ENCODE data around the gene BBLN.

BBLN gene

DNA sequence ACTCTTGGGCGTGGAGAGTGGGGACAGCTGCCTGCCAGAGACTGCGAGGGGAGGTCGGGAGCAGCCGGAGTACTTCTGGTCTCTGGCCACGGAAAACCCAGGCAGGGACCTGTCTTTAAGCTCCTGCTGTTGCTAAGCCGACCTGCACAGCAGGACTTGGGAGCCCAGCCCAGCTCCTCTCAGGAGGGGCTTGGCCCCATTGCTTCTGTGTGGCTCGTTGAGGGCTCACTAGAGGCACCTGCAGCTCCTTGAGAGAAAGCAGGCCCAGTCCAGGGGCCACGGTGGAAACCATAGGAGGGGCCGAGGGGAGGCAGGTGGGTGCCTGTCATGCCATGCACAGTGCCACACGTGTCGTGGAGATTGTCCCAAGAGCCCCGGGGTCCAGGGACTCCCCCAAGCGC lies 14.1 kb upstream of the BBLN start:
- no peak for DNase-seq

DNA sequence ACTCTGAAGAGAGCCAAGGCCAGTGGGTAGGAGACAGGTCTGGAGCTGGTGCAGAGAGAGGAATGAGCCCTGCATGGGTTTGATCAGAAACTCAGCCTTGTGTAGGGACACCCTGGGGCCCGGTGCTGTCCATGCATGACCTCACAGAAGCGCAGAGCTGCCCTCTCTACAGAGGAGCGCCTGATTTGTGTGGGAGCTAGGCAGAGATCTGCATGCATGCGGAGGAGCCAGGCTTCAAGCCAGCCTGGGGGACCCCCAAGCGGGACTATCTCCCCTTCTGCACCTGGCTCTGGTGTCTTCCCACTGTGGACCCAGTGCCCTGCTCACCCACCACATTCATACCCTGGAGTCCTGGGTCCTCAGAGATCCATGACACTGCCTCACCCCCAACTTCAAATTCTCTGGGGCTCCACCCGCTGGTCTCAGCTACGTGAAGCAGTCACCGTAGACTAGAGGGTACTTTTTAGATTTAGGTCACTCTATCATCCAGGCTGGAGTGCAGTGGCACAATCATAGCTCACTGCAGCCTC lies 13.4 kb upstream of the BBLN start:
- no peak for DNase-seq

DNA sequence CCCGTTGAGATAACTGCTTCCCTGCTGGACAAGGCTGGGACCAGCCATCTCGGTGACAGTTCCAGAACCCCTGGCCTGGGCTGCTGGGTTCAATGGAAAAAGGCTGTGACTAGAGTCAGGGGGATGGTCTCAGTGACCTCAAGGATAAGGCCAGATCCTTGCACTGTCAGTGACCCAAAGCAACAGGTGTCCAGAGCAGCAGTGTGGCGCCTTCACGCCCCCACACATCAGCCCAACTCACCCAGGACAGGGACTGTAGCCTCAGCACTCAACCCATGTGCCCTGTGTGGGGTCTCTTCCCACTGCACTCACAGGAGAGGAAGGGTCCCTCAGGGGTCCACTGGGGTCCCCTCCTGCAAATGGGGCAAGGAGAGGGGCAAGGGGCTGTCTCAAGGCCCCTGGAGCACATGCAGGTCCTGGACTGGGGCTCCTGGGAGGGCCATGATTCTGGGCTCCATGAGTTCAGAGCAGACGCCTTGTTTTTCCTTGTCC lies 11.5 kb upstream of the BBLN start:
- DNase-seq: no peak

DNA sequence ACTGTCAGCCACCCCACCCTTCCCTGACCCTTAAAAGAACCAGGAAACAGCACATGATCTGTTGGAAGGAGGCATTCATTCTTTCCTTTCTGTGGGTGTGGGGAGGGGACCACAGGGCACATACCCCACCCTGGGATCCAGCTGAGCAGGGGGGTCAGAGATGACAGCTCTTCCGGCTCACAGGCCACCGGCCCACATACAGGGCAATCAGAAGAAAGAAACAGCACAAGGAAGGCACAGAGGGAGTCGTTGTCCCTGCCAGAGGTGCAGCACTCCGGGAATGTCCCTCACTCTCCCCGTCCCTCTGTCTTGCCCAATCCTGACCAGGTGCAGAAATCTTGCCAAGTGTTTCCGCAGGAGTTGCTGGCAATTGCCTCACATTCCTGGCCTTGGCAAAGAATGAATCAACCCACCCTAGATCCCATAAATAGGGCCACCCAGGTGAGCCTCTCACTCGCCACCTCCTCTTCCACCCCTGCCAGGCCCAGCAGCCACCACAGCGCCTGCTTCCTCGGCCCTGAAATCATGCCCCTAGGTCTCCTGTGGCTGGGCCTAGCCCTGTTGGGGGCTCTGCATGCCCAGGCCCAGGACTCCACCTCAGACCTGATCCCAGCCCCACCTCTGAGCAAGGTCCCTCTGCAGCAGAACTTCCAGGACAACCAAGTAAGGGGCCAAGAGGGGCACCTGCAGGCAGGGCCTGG lies 10.9 kb upstream of the BBLN start, which contains the start of gene LCN2:
TSS of gene LCN2 (plus strand) at position 453 of the 701 bp plus-strand sequence. CDS start at position 526, 73 bp downstream.
- DNase-seq: no peak

DNA sequence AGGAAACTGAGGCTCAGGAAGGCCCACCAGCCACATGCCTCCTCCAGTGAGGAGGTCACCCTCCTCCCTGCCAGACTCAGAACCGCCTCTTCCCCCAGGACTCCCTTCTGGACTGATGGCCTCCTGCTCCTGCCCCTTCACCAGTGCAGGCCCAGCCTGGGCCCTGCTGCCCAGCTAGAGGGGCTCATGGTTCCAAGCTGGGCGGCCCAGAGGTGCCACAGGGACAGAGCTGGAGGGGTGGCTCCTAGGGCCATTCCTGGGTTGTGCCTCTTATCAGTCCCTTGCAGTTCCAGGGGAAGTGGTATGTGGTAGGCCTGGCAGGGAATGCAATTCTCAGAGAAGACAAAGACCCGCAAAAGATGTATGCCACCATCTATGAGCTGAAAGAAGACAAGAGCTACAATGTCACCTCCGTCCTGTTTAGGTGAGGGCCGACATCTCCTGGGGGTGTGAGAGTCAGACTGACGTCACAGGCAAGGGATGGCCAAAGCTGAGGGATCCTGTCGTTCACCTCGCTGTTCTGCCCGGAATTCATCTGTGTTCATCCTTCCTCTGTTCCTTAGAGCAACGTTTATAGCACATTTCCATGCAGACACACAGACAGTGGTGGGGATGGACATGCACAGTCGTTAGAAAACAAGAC lies 10.0 kb upstream of the BBLN start:
- DNase-seq: no peak

DNA sequence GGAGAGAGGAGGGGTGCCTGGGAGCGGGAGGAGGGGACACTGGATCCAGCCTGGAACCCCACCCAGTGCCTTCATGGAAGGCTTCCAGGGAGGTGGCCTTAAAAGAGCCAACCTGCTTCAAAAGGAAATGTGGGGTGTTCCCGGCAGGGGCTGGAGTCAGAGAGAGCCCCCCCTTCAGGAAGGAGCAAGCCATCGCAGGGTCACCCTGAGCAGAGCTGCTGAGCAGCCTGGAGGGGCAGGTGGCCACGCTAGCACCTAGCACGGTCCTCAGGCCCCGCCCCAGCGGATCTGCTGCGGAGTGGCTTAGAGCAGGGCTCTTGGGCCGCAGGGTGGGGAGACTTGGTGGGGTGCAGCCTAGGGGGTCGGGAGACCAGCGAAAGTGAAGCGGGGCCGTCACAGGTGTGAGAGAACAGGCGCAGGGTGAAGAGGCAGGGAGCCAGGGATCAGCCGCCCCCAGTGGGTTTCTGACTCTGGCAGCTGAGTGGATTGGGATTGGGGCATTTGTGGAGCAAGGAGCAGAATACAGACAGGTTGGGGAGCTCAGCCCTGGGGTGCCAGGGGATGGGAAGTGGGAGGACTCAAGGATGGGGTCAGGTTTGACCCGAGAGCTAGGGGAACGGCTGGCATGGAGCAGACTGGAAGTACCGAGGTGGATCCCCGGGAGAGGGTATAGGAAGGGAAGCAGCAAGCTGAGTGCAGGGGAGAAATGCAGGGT lies 9.3 kb upstream of the BBLN start:
- no peak for DNase-seq

DNA sequence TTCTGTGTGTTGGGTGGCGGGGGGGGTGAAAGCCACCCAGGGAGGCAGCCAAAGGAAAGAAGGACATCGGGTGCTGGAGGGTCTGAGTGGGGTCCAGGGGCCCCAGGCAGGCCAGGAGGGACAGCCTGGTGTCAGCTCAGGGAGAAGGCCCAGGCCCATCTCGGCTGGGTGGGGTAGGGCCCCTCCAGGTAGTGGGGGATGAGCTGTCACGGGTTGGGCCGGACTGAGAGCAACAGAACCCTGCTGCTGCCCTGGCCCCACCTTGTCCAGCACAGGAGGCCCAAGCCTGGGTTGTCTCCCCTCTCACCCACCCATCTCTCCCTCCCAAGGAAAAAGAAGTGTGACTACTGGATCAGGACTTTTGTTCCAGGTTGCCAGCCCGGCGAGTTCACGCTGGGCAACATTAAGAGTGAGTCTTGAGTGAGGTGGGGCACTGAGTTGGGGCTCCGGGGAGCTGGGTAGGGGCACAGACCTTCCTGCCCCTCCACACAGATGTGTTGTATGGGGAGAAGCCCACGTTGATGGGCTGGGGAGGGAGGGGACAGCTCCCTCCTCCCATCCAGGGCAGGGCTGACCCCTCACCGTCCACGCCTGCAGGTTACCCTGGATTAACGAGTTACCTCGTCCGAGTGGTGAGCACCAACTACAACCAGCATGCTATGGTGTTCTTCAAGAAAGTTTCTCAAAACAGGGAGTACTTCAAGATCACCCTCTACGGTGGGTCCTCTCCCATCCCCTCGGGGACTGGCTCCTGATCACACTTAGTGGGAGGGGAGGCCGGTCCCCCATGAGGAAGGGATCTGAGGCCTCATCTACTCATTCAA lies 8.5 kb upstream of the BBLN start:
- no peak for DNase-seq

DNA sequence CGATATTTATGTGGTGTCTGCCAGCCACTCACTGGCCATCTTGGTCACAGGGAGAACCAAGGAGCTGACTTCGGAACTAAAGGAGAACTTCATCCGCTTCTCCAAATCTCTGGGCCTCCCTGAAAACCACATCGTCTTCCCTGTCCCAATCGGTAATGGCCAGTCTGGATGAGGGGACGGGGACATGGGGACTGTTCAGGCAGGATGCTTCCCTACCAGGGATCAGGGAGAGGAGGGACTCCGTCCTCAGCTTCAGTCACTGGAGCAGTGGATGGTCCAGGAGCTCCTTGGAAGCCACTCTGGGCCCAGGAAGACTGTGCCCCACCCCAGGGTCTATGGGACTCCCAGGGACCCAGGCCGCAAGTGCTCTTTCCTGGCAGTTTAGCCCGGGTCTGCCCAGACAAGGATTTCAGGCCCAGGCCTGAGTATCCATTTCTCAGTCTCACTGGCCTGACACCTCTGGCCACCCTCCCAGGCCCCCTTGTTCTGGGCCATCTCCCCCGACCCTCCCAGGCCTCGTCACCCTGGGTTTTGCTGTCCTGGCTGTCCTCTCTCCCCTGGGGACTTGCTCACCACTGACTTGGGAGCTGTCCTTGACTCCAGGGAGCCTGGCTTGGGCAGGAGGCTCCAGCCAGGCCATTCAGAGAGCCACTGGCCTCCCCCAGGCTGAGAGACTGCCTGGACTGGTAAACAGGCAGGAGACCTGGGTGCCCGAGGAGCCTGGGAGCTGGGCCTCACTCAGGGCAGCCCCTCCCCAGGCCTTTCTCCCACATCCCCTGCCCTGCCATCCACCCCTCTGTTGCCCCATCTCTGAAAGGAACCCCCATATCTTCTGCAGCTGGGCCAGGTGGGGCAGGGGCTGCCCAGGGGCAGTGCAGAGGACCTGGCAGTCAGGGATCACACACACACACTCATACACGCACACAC lies 7.7 kb upstream of the BBLN start:
- DNase-seq: no peak

DNA sequence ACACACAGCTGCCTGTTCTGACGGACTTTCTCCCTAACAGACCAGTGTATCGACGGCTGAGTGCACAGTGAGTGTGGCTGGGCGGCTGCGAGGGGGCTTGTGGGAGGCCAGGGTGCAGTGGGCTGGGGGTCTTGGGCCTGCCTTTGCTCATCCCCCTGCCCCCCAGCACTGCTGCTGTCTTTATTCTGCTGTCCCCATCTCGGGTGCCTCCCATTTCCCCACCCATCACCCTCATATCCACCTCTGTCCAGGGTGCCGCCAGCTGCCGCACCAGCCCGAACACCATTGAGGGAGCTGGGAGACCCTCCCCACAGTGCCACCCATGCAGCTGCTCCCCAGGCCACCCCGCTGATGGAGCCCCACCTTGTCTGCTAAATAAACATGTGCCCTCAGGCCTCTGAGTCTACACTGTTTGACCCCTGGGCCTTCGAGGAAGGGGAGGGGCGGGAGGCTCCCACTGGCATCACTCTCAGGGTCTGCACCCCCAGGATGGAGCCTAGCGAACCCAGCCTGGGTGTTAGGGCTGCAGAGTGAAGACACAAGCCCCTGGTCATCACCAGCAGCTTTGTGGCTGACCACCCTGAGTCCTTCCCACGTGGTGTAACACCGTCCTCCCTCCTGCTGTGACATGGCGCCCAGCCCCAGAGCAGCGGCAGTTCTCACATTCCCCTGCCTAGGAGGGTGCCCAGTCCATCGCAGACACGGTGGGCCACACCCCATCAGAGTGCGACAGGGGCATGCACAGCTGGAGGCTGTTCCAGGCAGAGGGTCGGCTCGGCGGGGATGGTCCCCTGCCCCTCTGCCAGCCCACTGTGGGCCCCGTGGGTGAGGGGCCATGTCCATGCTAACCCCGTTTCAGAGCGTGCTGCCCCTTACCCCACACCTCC lies 6.8 kb upstream of the BBLN start:
- DNase-seq: no peak

DNA sequence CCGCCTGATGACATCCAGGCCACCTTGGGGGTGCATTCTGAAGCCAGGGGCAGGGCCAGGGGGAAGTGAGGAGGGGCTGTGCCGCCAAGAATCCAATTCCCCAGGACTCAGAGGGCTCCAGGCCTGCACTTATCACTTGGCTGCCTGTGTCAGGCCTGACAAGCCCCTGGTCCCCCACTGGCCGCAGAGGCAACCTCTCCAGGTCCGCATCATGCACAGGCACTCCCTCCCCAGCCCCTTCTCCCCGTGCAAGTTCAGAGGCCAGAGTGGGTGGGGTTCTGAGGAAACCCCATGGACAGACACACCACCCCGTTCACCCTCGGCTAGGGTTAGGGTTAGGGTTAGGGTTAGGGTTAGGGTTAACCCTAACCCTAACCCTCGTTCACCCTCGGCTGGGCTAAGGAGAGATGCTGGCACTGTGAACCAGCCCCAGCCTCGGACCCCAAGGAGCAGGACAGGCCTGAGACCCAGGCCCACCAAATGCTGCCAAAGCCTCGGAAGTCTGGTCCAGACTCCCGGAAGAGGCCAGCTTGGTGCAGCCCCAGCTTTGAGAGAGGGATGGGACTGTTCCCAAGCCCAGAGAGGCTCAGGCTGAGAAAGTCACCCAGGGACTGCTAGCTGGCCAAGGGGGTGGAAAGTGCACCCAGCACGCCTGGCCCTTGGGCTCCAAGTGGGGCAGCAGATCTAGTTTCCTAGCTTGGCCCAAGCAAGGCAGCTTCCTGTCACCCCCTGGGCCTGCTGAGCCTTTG lies 5.9 kb upstream of the BBLN start:
- DNase-seq: no peak

DNA sequence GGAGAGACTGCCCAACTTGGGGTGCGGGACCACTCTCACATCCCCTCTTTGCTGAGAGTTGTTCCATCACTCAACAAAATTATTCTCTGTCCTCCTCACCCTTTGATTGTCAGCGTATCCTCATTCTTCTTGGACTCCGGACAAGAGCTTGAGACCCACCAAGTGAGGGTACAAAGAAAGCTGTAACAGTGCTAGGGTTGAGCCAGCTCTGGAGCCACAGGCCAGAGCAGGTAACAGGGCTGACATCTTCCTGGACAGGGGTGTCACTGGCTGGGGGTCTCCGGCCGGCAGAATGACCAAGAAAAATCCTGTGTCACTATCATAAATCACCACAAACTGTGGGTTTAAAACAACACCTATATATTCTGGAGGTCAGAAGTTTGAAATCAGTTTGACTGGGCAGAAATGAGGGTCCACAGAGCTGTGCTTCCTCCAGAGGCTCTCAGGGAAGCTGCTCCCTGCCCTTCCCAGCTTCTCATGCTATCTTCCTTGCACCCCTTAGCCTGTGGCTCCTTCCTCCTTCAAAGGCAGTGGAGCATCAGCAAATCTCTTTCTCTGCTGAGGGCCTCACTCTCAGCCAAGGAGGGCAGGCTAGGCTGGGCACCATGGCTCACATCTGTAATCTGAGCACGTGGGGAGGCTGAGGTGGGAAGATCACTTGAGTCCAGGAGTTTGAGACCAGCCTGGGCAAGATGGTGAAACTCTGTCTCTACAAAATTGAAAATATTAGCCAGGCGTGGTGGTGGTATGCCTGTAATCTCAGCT lies 4.1 kb upstream of the BBLN start:
- DNase-seq: no peak

DNA sequence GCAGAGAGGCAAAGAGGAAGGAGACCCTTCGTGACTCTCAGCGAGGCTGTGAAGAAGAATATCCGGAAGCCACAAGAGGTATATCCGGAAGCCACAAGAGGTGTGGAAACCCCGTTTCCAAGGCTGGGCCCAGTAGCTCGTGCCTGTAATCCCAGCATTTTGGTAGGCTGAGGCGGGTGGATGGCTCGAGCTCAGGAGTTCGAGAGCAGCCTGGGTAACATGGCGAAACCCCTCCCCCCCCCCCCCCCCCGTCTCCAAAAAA lies 612 bp upstream of the BBLN start:
- DNase-seq: peak; percentile 78

DNA sequence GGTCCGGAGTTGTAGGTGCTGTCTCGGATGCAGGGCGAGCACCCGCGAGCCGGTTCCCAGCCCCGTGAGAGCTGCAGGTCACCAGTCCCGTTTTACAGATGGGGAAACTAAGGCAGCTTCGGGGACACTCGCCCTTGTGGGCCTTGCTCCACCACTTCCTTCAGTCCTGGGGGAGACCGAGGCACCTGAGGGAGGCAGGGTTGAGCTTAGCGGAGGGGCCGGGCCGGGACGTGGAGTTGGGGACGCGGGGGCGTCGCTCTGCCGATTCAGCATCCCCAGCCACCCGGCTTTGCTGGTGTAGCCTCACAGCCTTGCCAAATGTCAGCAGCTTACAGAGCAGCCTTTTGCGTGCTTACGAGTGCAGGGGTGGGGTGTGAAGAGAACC lies 530 bp downstream of the BBLN start:
- peak; percentile 11 for DNase-seq

DNA sequence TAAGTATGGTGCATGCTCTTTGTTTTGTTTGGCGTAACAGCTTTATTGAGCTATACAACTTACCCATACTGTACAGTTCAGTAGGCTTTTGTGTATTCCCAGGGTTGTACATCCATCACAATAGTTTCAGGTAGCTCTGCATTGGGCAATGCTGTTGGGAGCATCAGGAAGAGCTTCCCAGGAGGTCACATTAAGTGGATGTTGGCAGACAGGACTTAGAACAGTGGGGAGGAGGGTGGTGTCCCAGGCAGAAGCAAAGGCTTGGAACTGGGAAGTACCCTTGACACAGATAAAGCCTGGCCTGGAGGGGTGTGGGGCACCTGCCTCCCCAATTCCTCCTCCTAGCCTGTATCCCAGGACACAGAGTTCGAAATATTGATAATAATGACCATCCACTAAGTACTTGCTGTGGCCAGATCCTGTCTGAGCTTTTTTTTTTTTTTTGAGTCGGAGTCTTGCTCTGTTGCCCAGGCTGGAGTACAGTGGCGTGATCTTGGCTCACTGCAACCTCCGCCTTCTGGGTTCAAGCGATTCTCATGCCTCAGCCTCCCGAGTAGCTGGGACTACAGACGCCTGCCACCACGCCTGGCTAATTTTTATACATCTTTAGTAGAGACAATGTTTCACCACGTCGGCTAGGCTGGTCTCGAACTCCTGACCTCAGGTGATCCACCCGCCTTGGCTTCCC lies 1.3 kb downstream of the BBLN start:
- no peak for DNase-seq

DNA sequence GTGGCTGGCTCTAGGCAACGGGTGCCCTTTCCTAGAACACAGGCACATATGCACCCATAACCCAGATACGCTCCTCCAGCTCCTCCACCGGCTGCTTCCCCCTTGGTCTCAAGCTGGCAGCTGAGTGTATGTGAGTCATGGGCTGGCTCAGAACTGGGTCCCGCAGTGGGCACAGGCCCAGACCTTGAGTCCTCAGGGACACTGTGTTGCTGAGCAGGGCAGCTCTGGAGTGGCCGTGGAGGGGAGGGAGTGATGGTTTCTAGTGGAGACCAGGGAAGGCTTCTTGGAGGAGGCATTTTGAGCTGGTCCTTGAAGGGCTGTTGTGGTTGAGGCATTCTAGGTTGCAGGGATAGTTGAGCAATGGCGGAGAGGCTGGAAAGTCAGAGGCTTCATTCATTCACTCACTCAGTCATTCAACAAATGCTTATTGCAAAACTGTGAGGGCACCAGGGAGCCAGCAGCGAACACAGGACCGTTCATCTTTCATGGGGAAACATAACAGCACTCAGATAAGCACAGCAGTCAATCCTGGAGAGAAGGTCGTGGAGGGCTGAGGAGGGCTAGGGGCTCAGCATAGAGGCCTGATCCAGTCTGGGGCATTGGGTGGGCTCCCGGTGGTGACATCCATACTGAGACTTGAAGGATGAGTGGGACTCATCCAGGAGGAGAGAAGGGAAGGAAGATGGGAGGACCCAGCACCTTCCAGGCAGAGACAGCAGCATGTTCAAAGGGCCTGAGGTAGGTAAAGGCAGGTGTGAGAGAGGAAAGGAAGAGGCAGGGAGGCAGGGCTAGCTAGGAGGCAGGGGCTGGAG lies 2.4 kb downstream of the BBLN start:
- no peak for DNase-seq

DNA sequence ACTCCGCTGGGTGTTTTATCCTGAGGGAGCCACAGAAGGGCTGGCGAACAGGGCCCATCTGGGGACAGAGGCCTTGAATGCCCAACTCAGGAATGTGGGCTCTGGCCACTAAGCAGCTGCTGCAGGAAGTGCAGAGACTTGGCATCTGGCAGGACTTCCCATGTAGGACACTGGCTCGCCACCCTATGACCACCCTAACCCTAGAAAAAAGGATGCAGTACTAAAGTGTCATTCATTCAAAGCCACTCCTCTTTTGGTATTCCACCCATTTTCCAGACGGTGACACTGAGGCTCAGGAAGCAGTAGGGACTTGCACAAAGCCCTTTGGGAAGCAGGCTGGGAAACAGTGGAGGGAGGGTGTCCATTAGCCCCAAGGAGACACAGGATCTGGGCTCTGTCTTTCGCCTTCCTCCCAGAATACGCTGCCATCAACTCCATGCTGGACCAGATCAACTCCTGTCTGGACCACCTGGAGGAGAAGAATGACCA lies 3.0 kb downstream of the BBLN start:
- no peak for DNase-seq

DNA sequence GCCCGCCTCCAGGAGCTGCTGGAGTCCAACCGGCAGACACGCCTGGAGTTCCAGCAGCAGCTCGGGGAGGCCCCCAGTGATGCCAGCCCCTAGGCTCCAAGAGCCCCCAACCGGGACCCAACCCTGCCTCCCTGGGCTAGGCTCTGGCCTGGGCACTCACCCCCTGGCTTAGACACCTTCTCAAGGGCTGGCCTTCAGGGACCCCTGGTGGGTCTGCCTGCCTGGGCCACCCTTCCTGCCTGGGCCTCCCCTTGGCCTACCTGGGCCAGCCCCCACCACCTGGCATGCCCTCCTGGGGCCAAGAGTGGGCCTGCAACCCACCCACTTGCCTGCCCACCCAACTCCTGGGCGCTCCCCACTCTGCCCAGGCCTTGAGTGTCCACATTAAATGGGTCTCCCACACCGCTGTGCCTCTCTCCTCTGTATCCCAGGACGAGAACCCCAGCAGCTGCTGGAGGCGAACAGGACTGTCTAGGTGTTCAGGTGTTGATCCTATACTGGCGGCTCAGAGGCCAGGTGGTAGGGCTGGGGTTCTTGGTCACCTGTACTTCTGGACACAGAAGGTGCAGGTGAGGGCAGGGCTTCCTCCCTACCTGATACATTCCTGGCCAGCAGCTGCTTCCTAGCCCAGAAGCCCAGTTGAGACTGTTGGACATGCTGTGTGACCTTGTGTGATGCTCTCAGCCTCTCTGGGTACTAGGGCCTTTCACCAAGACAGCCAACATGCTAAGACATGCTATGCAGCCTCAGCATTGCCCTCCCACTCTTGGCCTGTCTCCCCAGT lies 3.6 kb downstream of the BBLN start:
- no peak for DNase-seq

Measured in CD4-positive, alpha-beta T cell treated with Interleukin-17A for 1 hour (primary cell).